A549 (cell line): ENCODE measurements around the gene FAHD1. TPM values are rescaled to one million over a fixed set of nuclear protein-coding genes. Genes with fewer than 3 reads are reported as not detected.

ENCODE experiments used
- ATAC-seq, 2 experiments: fragments of 200-7000 bp in 1 of 2; fragments of >200 bp in 1 of 2; cut with Nextera tagmentation in 1 of 2; cut with Tn5 transposase in 1 of 2; 3 replicates each; pipeline versions ENCODE4 v1.8.0 to v1.9.1; 2018 to 2020; ENCODE audit warnings: mild to moderate bottlenecking in 1 of 2, moderate library complexity in 1 of 2
- CTCF ChIA-PET: fragments of 300-600 bp; sonication (Branson Sonifier 250); formaldehyde crosslinking; extraction: SDS; loops from one replicate; lab custom pipeline; 2021; ENCODE audit warnings: antibody characterized with exemption, inconsistent platforms; lab: Yijun Ruan, JAX
- POLR2A ChIA-PET: fragments of 350-600 bp; formaldehyde crosslinking; extraction: SDS; loops from one replicate; lab custom pipeline; 2021; ENCODE audit warnings: antibody characterized with exemption, inconsistent platforms; lab: Yijun Ruan, JAX
- DNase-seq, 2 experiments: peaks; one replicate each; pipeline versions ENCODE4 v3.0.0 to v3.0.0-alpha.2; 2011 to 2016; ENCODE audit warnings: low read depth in 1 of 2, low spot score in 1 of 2
- FAIRE-seq: peaks from 2 replicates; lab custom pipeline; 2011; peaks lifted over from hg19 to GRCh38; lab: Jason Lieb, UNC
- H3K27ac ChIP-seq, 2 experiments: fragments of >200 bp; sonication (Bioruptor Twin); formaldehyde crosslinking; 3 replicates each; pipeline ENCODE4 v1.5.1; 2016 to 2017
- H3K4me1 ChIP-seq: fragments of >200 bp; sonication (Bioruptor Twin); formaldehyde crosslinking; 3 replicates; pipeline ENCODE4 v1.6.1; 2016
- H3K4me2 ChIP-seq: fragments of >200 bp; sonication (Bioruptor Twin); formaldehyde crosslinking; 3 replicates; pipeline ENCODE4 v1.6.1; 2016
- H3K4me3 ChIP-seq: fragments of >200 bp; sonication (Bioruptor Twin); formaldehyde crosslinking; 3 replicates; pipeline ENCODE4 v1.5.1; 2016
- H3K9me3 ChIP-seq: fragments of >200 bp; sonication (Bioruptor Twin); formaldehyde crosslinking; 3 replicates; pipeline ENCODE4 v1.6.1; 2016
- BHLHE40 ChIP-seq: IDR thresholded peaks from 2 replicates; pipeline ENCODE4 v1.6.1; 2012; ENCODE audit warnings: low read depth, low read length, inconsistent platforms
- CEBPB ChIP-seq, 2 experiments: fragments of >200 bp in 1 of 2; sonication (Bioruptor Twin) in 1 of 2; formaldehyde crosslinking in 1 of 2; IDR thresholded peaks; 2 replicates each; pipeline ENCODE4 v1.6.1; 2012 to 2016
- EHMT2 ChIP-seq: fragments of 200-600 bp; sonication (generic); IDR thresholded peaks from 2 replicates; pipeline ENCODE4 v1.6.1; 2016; ENCODE audit warnings: antibody characterized with exemption, low read depth, mild to moderate bottlenecking, moderate library complexity
- EP300 ChIP-seq, 2 experiments: fragments of >200 bp; sonication (Bioruptor Twin); formaldehyde crosslinking; IDR thresholded peaks; 2 replicates in 1 of 2; 3 replicates in 1 of 2; pipeline ENCODE4 v1.6.1; 2016 to 2017
- FOSL2 ChIP-seq, 2 experiments: fragments of 450-650 bp in 1 of 2; fragments of >200 bp in 1 of 2; sonication (Bioruptor Twin) in 1 of 2; formaldehyde crosslinking; IDR thresholded peaks; 2 replicates each; pipeline versions ENCODE4 v1.5.0 to v1.6.1; 2016 to 2020; ENCODE audit warnings: mild to moderate bottlenecking in 1 of 2, moderate library complexity in 1 of 2
- GATA3 ChIP-seq: IDR thresholded peaks from 2 replicates; pipeline ENCODE4 v1.6.1; 2012; ENCODE audit warnings: borderline replicate concordance
- HES2 ChIP-seq: fragments of >200 bp; sonication (Bioruptor Twin); formaldehyde crosslinking; IDR thresholded peaks from 2 replicates; pipeline ENCODE4 v1.6.1; 2016
- HOXA7 ChIP-seq: fragments of 250-450 bp; sonication (Bioruptor Pico); IDR thresholded peaks from 2 replicates; pipeline ENCODE4 v1.5.0; 2020; ENCODE audit warnings: mild to moderate bottlenecking, moderate library complexity
- JUN ChIP-seq, 2 experiments: fragments of >200 bp; sonication (Bioruptor Twin); formaldehyde crosslinking; IDR thresholded peaks; 2 replicates in 1 of 2; 3 replicates in 1 of 2; pipeline ENCODE4 v1.6.1; 2016 to 2017
- KDM5A ChIP-seq: fragments of 200-600 bp; sonication (generic); IDR thresholded peaks from 2 replicates; pipeline ENCODE4 v1.6.1; 2016; ENCODE audit warnings: antibody characterized with exemption, mild to moderate bottlenecking
- MAFK ChIP-seq: fragments of 450-650 bp; IDR thresholded peaks from 2 replicates; pipeline ENCODE4 v1.6.1; 2014; ENCODE audit not compliant: partially characterized antibody
- MYC ChIP-seq: IDR thresholded peaks from 2 replicates; pipeline ENCODE4 v1.6.1; 2012; ENCODE audit warnings: mild to moderate bottlenecking, inconsistent platforms, low read length, improper control_type of control experiment, borderline replicate concordance
- NFE2L2 ChIP-seq: fragments of 150-350 bp; conservative IDR thresholded peaks from 2 replicates; pipeline ENCODE4 v1.6.1; 2014; ENCODE audit warnings: low read length
- NPAS2 ChIP-seq: fragments of 250-450 bp; sonication (Bioruptor Pico); IDR thresholded peaks from 2 replicates; pipeline ENCODE4 v1.8.0; 2022; ENCODE audit warnings: mild to moderate bottlenecking, moderate library complexity, borderline replicate concordance
- NR3C1 ChIP-seq: fragments of >200 bp; sonication (Bioruptor Twin); formaldehyde crosslinking; IDR thresholded peaks from 3 replicates; pipeline ENCODE4 v1.6.1; 2017
- POLR2A ChIP-seq: IDR thresholded peaks from 2 replicates; pipeline ENCODE4 v1.6.1; 2012; ENCODE audit warnings: mild to moderate bottlenecking, low read length
- REST ChIP-seq: fragments of 200-600 bp; sonication (generic); IDR thresholded peaks from 2 replicates; pipeline ENCODE4 v1.6.1; 2016; ENCODE audit warnings: antibody characterized with exemption, mild to moderate bottlenecking, moderate library complexity
- SMC3 ChIP-seq: fragments of >200 bp; sonication (Bioruptor Twin); formaldehyde crosslinking; IDR thresholded peaks from 3 replicates; pipeline ENCODE4 v1.6.1; 2018; ENCODE audit warnings: inconsistent platforms
- TFCP2L1 ChIP-seq: fragments of 250-450 bp; sonication (Bioruptor Pico); IDR thresholded peaks from 2 replicates; pipeline ENCODE4 v1.5.0; 2021; ENCODE audit warnings: mild to moderate bottlenecking
- TP53 ChIP-seq: fragments of 250-450 bp; sonication (Bioruptor Pico); IDR thresholded peaks from 2 replicates; pipeline ENCODE4 v1.5.0; 2021; ENCODE audit warnings: mild to moderate bottlenecking, moderate library complexity
- ZFP36 ChIP-seq: fragments of 450-650 bp; IDR thresholded peaks from 2 replicates; pipeline ENCODE4 v1.6.1; 2014; ENCODE audit warnings: borderline replicate concordance; ENCODE audit not compliant: partially characterized antibody
- WGBS: methylation state at CpG from one replicate; pipeline ENCODE4 v1.1.6; 2017; ENCODE audit errors: missing lambda C conversion rate; 5-methylcytosine and 5-hydroxymethylcytosine counted together
- polyA plus RNA-seq, 4 experiments: library from polyadenylated mRNA; depleted of rRNA in 3 of 4; stranded (reverse); fragments of >200 nt; fragmentation: RNase III in 1 of 4; extraction: RNeasy Plus Mini Kit Qiagen cat#74134 plus additional on column Dnase treatment in 1 of 4; gene quantifications; 2 replicates in 3 of 4; 3 replicates in 1 of 4; pipeline ENCODE4 v1.2.3, GENCODE V29; 2011 to 2017
- TF ChIP-seq, protein P1 (sequence below): IDR thresholded peaks from 2 replicates; pipeline ENCODE4 v1.6.1; 2012
- TF ChIP-seq, protein P2 (sequence below): fragments of 250-450 bp; sonication (Bioruptor Pico); IDR thresholded peaks from 2 replicates; pipeline ENCODE4 v1.5.0; 2021; ENCODE audit warnings: mild to moderate bottlenecking, moderate library complexity, borderline replicate concordance

FAHD1 gene
- polyA plus RNA-seq, 2 of the 4 experiments (the other 2 are of a cell fraction), result 30.6 to 68.4 TPM

GRCh38 chr16:1808691-1809090 is 18.3 kb upstream of the FAHD1 start:
- TF ChIP-seq POLR2A (no peak), HES2 (no peak), NR3C1 (no peak), BHLHE40 (no peak), JUN (IDR thresholded peaks at IDR 0.05) (no peak), ZFP36 (no peak), NFE2L2 (no peak), MYC (no peak), KDM5A (no peak), NPAS2 (CRISPR knock-in tag) (no peak), EP300 (IDR thresholded peaks at IDR 0.05) (no peak), GATA3 (no peak)
- TF ChIP-seq, protein P1, sequence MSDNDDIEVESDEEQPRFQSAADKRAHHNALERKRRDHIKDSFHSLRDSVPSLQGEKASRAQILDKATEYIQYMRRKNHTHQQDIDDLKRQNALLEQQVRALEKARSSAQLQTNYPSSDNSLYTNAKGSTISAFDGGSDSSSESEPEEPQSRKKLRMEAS, result no peak
- TF ChIP-seq, all 56 proteins: peak for 0
- ATAC-seq, result no peak
- ChIA-PET CTCF (interaction anchor here (0.6 kb wide), 1 partner anchor 227 kb away, joined by 3 read pairs; no protein-coding TSS in a partner anchor), POLR2A (no interaction called here)
- no peak for DNase-seq
- WGBS, result 84% methylated on average over 16 of the region's 18 CpGs
- Histone ChIP-seq H3K9me3 (no peaks in the 10 kb centered on the region), H3K4me1 (peaks cover 10% of the 10 kb centered on the region; the same call in 1 of the 3 replicates), H3K4me3 (no peak overlapping the region), H3K4me2 (no peak overlapping the region), H3K27ac (no peak overlapping the region)
- FAIRE-seq, result no peak

- POLR2A ChIA-PET, result no interaction called here
- H3K4me3 ChIP-seq, result no peak overlapping the region
- H3K4me1 ChIP-seq, result peaks cover 10% of the 10 kb centered on the region; the same call in 1 of the 3 replicates
- TF ChIP-seq TP53 (no peak), ZFP36 (no peak), GATA3 (no peak), SMC3 (no peak), MAFK (no peak), REST (no peak), TFCP2L1 (CRISPR knock-in tag) (no peak), EP300 (IDR thresholded peaks at IDR 0.05) (no peak), EHMT2 (no peak), CEBPB (IDR thresholded peaks at IDR 0.05) (no peak), FOSL2 (IDR thresholded peaks at IDR 0.05) (no peak), FOSL2 (CRISPR knock-in tag; IDR thresholded peaks at IDR 0.05) (no peak), NFE2L2 (no peak), NR3C1 (no peak), HOXA7 (CRISPR knock-in tag) (no peak)
- TF ChIP-seq, protein P2, sequence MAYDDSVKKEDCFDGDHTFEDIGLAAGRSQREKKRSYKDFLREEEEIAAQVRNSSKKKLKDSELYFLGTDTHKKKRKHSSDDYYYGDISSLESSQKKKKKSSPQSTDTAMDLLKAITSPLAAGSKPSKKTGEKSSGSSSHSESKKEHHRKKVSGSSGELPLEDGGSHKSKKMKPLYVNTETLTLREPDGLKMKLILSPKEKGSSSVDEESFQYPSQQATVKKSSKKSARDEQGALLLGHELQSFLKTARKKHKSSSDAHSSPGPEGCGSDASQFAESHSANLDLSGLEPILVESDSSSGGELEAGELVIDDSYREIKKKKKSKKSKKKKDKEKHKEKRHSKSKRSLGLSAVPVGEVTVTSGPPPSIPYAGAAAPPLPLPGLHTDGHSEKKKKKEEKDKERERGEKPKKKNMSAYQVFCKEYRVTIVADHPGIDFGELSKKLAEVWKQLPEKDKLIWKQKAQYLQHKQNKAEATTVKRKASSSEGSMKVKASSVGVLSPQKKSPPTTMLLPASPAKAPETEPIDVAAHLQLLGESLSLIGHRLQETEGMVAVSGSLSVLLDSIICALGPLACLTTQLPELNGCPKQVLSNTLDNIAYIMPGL (CRISPR knock-in tag), result no peak
- DNase-seq (peak in 1 of 2 experiments; percentile 50), FAIRE-seq (no peak), ATAC-seq (peak in 1 of 2 experiments; percentile 68; a peak in 3 of 6 replicates)
- H3K27ac ChIP-seq, result no peak overlapping the region
- 86% methylated on average over 17 of the region's 28 CpGs for WGBS
- CTCF ChIA-PET, result no interaction called here
- no peaks in the 10 kb centered on the region for H3K9me3 ChIP-seq
- H3K4me2 ChIP-seq, result no peak overlapping the region
Measured at GRCh38 chr16:1809281-1809801, 17.7 kb upstream of the FAHD1 start.
